CD8-positive, alpha-beta memory T cell (primary cell): ENCODE measurements around the gene FYN. TPM values are rescaled to one million over a fixed set of nuclear protein-coding genes. Genes with fewer than 3 reads are reported as not detected.

Experiments
- CTCF ChIA-PET: fragments of 350-600 bp; sonication (Branson Sonifier 250); formaldehyde crosslinking; loops from one replicate; lab custom pipeline; 2021; ENCODE audit warnings: antibody characterized with exemption; lab: Charles Lee
- POLR2A ChIA-PET: fragments of 350-600 bp; sonication (Branson Sonifier 250); formaldehyde crosslinking; loops from one replicate; lab custom pipeline; 2021; ENCODE audit warnings: antibody characterized with exemption; lab: Charles Lee
- DNase-seq, 5 donors: peaks; one replicate each; pipeline versions ENCODE4 v3.0.0 to v3.0.0-alpha.2; 2020 to 2022; ENCODE audit warnings: mixed read lengths in 1 of 5
- H3K27ac ChIP-seq: one replicate; pipeline ENCODE4 v1.7.0; 2013; ENCODE audit warnings: low read depth, mild to moderate bottlenecking, low read length, moderate library complexity
- H3K27me3 ChIP-seq: 2 replicates; pipeline ENCODE4 v1.7.0; 2013; ENCODE audit warnings: low read length, mild to moderate bottlenecking; ENCODE audit not compliant: insufficient read depth, poor library complexity, severe bottlenecking
- H3K36me3 ChIP-seq: 2 replicates; pipeline ENCODE4 v1.7.0; 2013; ENCODE audit warnings: mild to moderate bottlenecking, low read length, moderate library complexity; ENCODE audit not compliant: insufficient read depth
- H3K4me1 ChIP-seq: 2 replicates; pipeline ENCODE4 v1.7.0; 2013; ENCODE audit warnings: mild to moderate bottlenecking, low read length, moderate library complexity; ENCODE audit not compliant: insufficient read depth
- H3K4me3 ChIP-seq: 2 replicates; pipeline ENCODE4 v1.7.0; 2013; ENCODE audit warnings: mild to moderate bottlenecking, low read length
- H3K9me3 ChIP-seq: 2 replicates; pipeline ENCODE4 v1.7.0; 2013; ENCODE audit warnings: mild to moderate bottlenecking, low read length
- H3K27ac Mint-ChIP-seq, 8 donors: one replicate each; pipeline ENCODE4 v1.8.0; 2020 to 2021; ENCODE audit warnings: mixed read lengths in 8 of 8, mild to moderate bottlenecking in 6 of 8, inconsistent platforms in 3 of 8, moderate library complexity in 3 of 8
- H3K27me3 Mint-ChIP-seq, 2 donors: one replicate each; pipeline ENCODE4 v1.8.0; 2020 to 2021; ENCODE audit warnings: mixed read lengths in 2 of 2, mild to moderate bottlenecking in 1 of 2, moderate library complexity in 1 of 2
- H3K36me3 Mint-ChIP-seq, 3 donors: one replicate each; pipeline ENCODE4 v1.8.0; 2020 to 2021; ENCODE audit warnings: mixed read lengths in 3 of 3, inconsistent platforms in 1 of 3, mild to moderate bottlenecking in 1 of 3
- H3K4me1 Mint-ChIP-seq, 3 donors: one replicate each; pipeline ENCODE4 v1.8.0; 2020 to 2021; ENCODE audit warnings: mixed read lengths in 3 of 3, inconsistent platforms in 1 of 3, mild to moderate bottlenecking in 1 of 3
- H3K4me3 Mint-ChIP-seq, 7 donors: one replicate each; pipeline ENCODE4 v1.8.0; 2020 to 2021; ENCODE audit warnings: mixed read lengths in 7 of 7, mild to moderate bottlenecking in 6 of 7, moderate library complexity in 4 of 7, inconsistent platforms in 2 of 7
- H3K9me3 Mint-ChIP-seq, 5 donors: one replicate each; pipeline ENCODE4 v1.8.0; 2020 to 2022; ENCODE audit warnings: mixed read lengths in 5 of 5, mild to moderate bottlenecking in 3 of 5, moderate library complexity in 2 of 5, inconsistent platforms in 1 of 5
- polyA plus RNA-seq: library from polyadenylated mRNA; unstranded; fragments of 300-500 nt; fragmentation: Illumina TruSeq; gene quantifications from one replicate; pipeline ENCODE4 v1.2.3, GENCODE V29; 2021
- total RNA-seq, 2 experiments: library from RNA; stranded (reverse); gene quantifications; one replicate each; pipeline ENCODE4 v1.2.3, GENCODE V29; 2021

The FYN gene
- total and polyA plus RNA-seq, 3 experiments from 2014 or later = 481 to 611 (median 491) TPM

DNA sequence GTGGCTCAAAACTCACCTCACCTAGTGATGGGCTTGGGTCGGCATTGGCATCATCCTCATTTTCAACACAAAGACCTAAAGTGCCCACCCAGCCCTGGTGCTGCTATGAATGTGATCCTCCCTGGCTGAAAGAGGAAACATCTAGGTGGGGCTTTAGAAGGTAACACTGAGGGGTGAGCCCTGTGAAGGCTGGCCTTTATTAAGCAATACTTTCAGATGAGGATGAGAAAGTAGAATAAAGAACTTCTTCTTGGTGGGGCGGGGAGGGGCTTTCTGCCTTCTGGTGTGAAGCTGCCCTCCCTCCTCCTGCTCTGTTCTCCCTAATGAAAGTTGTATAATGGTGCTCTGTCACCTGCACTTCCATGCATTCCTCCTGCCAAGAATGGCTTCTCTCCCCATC lies 134.6 kb downstream of the FYN start:
- H3K4me1 ChIP-seq = peaks cover 96% of the 10 kb centered on the region
- Mint-ChIP-seq H3K4me3 (peak overlapping the region in 6 of 7 donors; percentile 50 to 81 (median 70)), H3K4me1 (peaks cover 96 to 99% (median 99%) of the 10 kb centered on the region in 3 donors), H3K27me3 (no peaks in the 10 kb centered on the region), H3K9me3 (no peaks in the 10 kb centered on the region), H3K36me3 (peaks cover 39 to 97% (median 44%) of the 10 kb centered on the region in 3 donors), H3K27ac (peak overlapping the region; percentile 91 to 100 (median 96))
- H3K9me3 ChIP-seq = no peaks in the 10 kb centered on the region
- ChIA-PET POLR2A (no interaction called here), CTCF (interaction anchor here (2.3 kb wide), 2 partner anchors 9 to 17 kb away, joined by 4 to 6 read pairs; no protein-coding TSS in a partner anchor)
- peaks cover 1% of the 10 kb centered on the region for H3K36me3 ChIP-seq
- no peak overlapping the region for H3K27ac ChIP-seq
- H3K27me3 ChIP-seq = no peaks in the 10 kb centered on the region
- H3K4me3 ChIP-seq = no peak overlapping the region
- DNase-seq = no peak

DNA sequence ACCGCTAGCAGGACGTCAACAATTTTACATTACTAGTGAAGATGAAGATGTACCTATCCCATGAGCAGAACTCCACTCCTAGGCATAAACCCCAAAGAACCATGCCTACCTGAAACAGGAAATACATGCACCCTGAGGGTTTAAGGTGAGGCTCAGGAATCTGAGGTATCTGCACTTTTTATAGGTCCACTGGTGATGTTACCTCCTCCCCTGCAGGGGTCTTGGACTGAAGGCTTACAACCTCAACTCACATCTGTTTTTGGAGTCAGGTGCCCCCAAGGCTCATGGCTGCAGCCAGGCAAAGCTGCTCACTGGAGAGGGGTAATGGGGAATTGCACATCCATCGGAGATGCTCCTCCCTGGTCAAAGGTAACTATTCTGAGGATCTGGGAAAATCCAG lies 135.1 kb downstream of the FYN start:
- H3K4me1 ChIP-seq = peaks cover 96% of the 10 kb centered on the region
- peaks cover 94 to 99% (median 97%) of the 10 kb centered on the region in 3 donors for H3K4me1 Mint-ChIP-seq
- no peaks in the 10 kb centered on the region for H3K9me3 ChIP-seq
- ChIA-PET POLR2A (no interaction called here), CTCF (interaction anchor here (1.1 to 2.3 kb wide), 3 partner anchors 9 to 32 kb away, joined by 4 to 6 read pairs (median 4); no protein-coding TSS in a partner anchor)
- peaks cover 0 to 2% (median 2%) of the 10 kb centered on the region in 5 donors for H3K9me3 Mint-ChIP-seq
- no peak overlapping the region for H3K4me3 ChIP-seq
- H3K27me3 Mint-ChIP-seq = no peaks in the 10 kb centered on the region
- H3K27ac Mint-ChIP-seq = peak overlapping the region; percentile 91 to 100 (median 96)
- H3K4me3 Mint-ChIP-seq = peak overlapping the region in 5 of 7 donors; percentile 21 to 81 (median 69)
- H3K36me3 ChIP-seq = peaks cover 6% of the 10 kb centered on the region
- DNase-seq = no peak
- H3K27ac ChIP-seq = no peak overlapping the region
- no peaks in the 10 kb centered on the region for H3K27me3 ChIP-seq
- peaks cover 37 to 97% (median 44%) of the 10 kb centered on the region in 3 donors for H3K36me3 Mint-ChIP-seq

DNA sequence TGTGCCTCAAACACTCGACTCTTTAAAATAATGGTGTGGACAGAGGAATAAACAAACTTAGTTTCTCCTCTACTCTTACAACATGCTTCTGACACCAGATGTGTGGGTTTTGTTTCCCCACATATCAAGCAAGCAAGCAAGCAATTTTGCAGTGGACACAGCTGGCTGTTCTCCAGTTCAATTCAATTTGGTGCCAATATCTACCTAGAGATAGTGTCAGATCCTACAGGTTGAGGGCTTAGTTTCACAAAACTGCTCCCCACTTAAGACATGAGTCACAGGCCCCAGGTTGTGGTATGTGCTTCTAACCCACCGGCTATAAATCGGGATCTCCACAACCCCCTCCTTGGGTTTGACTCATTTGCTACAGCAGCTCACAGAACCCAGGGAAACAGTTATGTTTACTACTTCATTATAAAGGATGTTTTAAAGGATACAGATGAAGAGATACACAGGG lies 136.2 kb downstream of the FYN start:
- Histone ChIP-seq H3K4me3 (no peak overlapping the region), H3K27me3 (no peaks in the 10 kb centered on the region), H3K27ac (no peak overlapping the region), H3K36me3 (peaks cover 17% of the 10 kb centered on the region), H3K9me3 (peaks cover 10% of the 10 kb centered on the region), H3K4me1 (peaks cover 94% of the 10 kb centered on the region)
- H3K9me3 Mint-ChIP-seq = peaks cover 0 to 12% (median 10%) of the 10 kb centered on the region in 5 donors
- POLR2A ChIA-PET = interaction anchor here (2.4 kb wide), 1 partner anchor 23 kb away, joined by 9 read pairs; no protein-coding TSS in a partner anchor
- H3K27me3 Mint-ChIP-seq = no peaks in the 10 kb centered on the region
- peak in 1 of 5 donors; percentile 68 for DNase-seq
- H3K4me3 Mint-ChIP-seq = peak overlapping the region; percentile 27 to 81 (median 69)
- H3K27ac Mint-ChIP-seq = peak overlapping the region; percentile 88 to 100 (median 96)
- H3K36me3 Mint-ChIP-seq = peaks cover 43 to 98% (median 44%) of the 10 kb centered on the region in 3 donors
- CTCF ChIA-PET = interaction anchor here (1.1 to 2.3 kb wide), 4 partner anchors 15 to 478 kb away, joined by 3 to 6 read pairs (median 5); a partner anchor contains a TSS
- H3K4me1 Mint-ChIP-seq = peaks cover 95 to 98% (median 97%) of the 10 kb centered on the region in 3 donors

DNA sequence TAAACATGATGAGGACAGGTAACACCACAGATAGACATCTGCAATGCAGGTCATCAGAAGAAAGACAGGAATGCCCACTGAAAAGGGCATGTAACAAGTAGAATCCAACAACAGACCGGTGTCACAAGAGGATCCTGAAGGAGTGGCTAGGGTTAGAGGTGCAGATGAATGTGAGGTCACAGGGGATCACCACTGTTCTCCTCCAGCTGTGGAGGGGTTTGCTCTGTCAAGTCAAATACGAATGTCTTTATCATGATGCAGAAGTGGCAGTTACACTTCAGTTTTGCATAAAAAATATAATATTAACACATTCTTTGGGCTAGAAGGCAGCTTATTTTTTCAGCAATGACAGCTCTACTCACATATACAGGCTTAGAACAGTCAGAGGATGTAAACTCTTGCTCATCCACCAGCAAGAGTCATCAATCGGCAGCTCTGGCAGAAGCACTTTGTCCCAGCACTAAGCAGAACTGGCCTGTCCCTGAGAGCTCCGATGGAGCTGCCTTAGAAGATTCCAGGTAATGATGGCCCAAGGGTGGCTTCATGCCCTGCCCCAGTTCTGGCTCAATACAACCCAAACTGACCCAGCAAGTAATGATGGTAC lies 137.1 kb downstream of the FYN start:
- H3K36me3 Mint-ChIP-seq = peaks cover 43 to 99% (median 49%) of the 10 kb centered on the region in 3 donors
- peaks cover 10% of the 10 kb centered on the region for H3K9me3 ChIP-seq
- H3K27ac ChIP-seq = no peak overlapping the region
- H3K4me1 Mint-ChIP-seq = peaks cover 95 to 98% (median 97%) of the 10 kb centered on the region in 3 donors
- peak overlapping the region; percentile 88 to 100 (median 96) for H3K27ac Mint-ChIP-seq
- H3K27me3 Mint-ChIP-seq = no peaks in the 10 kb centered on the region
- H3K4me3 Mint-ChIP-seq = peak overlapping the region; percentile 32 to 81 (median 64)
- DNase-seq = no peak
- ChIA-PET CTCF (interaction anchor here (0.9 to 2.2 kb wide), 7 partner anchors 12 to 477 kb away, joined by 3 to 7 read pairs (median 3); a partner anchor contains a TSS), POLR2A (interaction anchor here (0.7 to 2.4 kb wide), 5 partner anchors 10 to 91 kb away, joined by 3 to 9 read pairs (median 3); no protein-coding TSS in a partner anchor)
- no peaks in the 10 kb centered on the region for H3K27me3 ChIP-seq
- H3K9me3 Mint-ChIP-seq = peaks cover 0 to 12% (median 10%) of the 10 kb centered on the region in 5 donors
- H3K4me1 ChIP-seq = peaks cover 93% of the 10 kb centered on the region
- peaks cover 19% of the 10 kb centered on the region for H3K36me3 ChIP-seq
- H3K4me3 ChIP-seq = no peak overlapping the region

DNA sequence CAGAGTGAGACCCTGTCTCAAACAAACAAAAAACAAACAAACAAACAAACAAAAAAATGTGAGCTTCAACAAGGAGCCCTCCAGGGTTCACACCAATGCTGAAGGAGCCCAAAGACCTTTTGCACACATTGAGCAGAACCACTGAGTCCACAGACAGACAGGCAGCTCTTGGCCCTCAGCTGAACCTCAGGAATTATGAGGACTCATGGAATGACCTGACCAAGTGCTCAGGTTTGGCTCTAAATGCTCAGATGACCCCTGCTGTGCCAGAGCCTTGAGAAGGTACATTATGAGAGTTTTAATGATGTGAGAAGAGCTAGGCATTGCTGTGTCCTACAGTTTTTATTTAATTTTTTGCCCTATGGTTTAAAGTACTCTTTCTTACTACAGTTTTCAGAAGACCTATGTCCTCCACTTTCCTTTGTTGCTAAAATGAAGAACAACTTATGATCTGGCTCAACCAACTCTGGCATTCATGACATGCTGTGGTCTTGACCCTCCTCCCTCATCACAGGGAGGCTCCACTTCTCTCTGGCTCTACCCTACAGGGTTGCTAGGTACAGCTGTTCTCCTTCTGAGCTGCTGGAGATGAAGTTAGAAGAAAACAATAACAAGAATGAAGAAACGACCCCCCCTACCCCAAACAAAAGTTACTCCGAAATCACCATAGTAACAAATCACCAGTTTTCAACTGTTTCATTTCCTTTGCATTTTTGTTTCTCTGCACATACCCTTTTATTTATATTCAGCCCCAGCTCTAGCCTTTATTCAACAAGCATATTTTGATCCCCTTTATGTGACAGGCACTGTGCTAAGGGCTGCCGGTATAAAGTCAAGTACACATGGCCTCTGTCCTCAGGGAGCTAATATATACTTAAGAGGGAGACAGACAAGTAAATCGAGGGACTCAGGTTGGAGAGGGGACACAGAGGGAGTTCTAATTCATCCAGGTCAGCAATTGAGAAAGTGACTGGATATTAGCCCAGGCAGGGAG lies 138.9 kb downstream of the FYN start:
- Histone ChIP-seq H3K4me3 (no peak overlapping the region), H3K4me1 (peaks cover 88% of the 10 kb centered on the region), H3K27ac (no peak overlapping the region), H3K36me3 (peaks cover 19% of the 10 kb centered on the region), H3K9me3 (peaks cover 10% of the 10 kb centered on the region), H3K27me3 (no peaks in the 10 kb centered on the region)
- DNase-seq = peak in 1 of 5 donors; percentile 28
- ChIA-PET CTCF (interaction anchor here (0.8 to 2.1 kb wide), 6 partner anchors 8 to 34 kb away, joined by 3 to 7 read pairs (median 4); no protein-coding TSS in a partner anchor), POLR2A (interaction anchor here (0.6 to 0.9 kb wide), 4 partner anchors 8 to 60 kb away, joined by 4 to 7 read pairs (median 6); no protein-coding TSS in a partner anchor)
- H3K27ac Mint-ChIP-seq = peak overlapping the region; percentile 90 to 100 (median 96)
- peaks cover 40 to 97% (median 44%) of the 10 kb centered on the region in 3 donors for H3K36me3 Mint-ChIP-seq
- H3K27me3 Mint-ChIP-seq = no peaks in the 10 kb centered on the region
- H3K4me3 Mint-ChIP-seq = peak overlapping the region; percentile 4 to 75 (median 53)
- H3K9me3 Mint-ChIP-seq = peaks cover 0 to 12% (median 10%) of the 10 kb centered on the region in 5 donors
- peaks cover 95 to 98% (median 97%) of the 10 kb centered on the region in 3 donors for H3K4me1 Mint-ChIP-seq

DNA sequence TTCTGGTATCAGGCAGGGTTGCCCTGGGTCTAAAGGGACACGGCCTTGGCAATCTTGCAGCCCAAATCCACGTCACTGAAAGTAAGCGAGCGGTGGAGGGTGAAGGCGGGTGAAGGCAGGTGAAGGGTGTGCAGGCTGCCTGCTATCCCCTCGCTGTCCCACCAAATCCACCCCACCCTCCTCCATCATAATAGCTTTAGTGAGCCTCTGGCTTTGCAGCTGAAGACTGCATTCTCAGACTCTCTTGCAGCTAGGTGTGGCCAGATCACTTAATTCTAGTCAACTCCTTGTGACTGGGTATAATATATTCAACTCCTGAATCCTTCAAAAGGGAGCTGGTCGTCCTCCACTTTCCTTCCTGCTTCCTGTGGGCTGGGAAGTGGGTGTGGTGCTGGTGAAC lies 140.9 kb downstream of the FYN start:
- peaks cover 0 to 12% (median 10%) of the 10 kb centered on the region in 5 donors for H3K9me3 Mint-ChIP-seq
- Histone ChIP-seq H3K4me1 (peaks cover 83% of the 10 kb centered on the region), H3K36me3 (peaks cover 19% of the 10 kb centered on the region), H3K9me3 (peaks cover 10% of the 10 kb centered on the region), H3K27me3 (no peaks in the 10 kb centered on the region), H3K4me3 (no peak overlapping the region), H3K27ac (no peak overlapping the region)
- peaks cover 38 to 92% (median 39%) of the 10 kb centered on the region in 3 donors for H3K36me3 Mint-ChIP-seq
- ChIA-PET CTCF (interaction anchor here (0.8 to 1.0 kb wide), 2 partner anchors 15 to 46 kb away, joined by 3 to 4 read pairs; no protein-coding TSS in a partner anchor), POLR2A (no interaction called here)
- peak overlapping the region; percentile 81 to 100 (median 95) for H3K27ac Mint-ChIP-seq
- no peak for DNase-seq
- H3K4me1 Mint-ChIP-seq = peaks cover 92 to 97% (median 95%) of the 10 kb centered on the region in 3 donors
- no peaks in the 10 kb centered on the region for H3K27me3 Mint-ChIP-seq
- H3K4me3 Mint-ChIP-seq = peak overlapping the region in 4 of 7 donors; percentile 7 to 52 (median 23)
